PFSK-1 (cell line): ENCODE results near the gene METAP1.

Source experiments
- FOXP2 ChIP-seq: optimal IDR thresholded peaks from 2 replicates; pipeline ENCODE3; 2011; ENCODE audit warnings: borderline replicate concordance, control low read depth, inconsistent platforms; ENCODE audit not compliant: insufficient read depth; ENCODE audit errors: extremely low read length, extremely low read depth
- POLR2AphosphoS5 ChIP-seq: IDR thresholded peaks from 2 replicates; pipeline ENCODE4 v1.6.1; 2012; ENCODE audit warnings: low read depth, mild to moderate bottlenecking, control low read depth, low read length, moderate library complexity
- REST ChIP-seq, 2 experiments: IDR thresholded peaks; 2 replicates each; pipeline versions ENCODE4 v1.6.1 to v1.8.0; 2011 to 2012; ENCODE audit warnings: low read depth in 2 of 2, low read length in 2 of 2, control low read depth in 1 of 2, inconsistent platforms in 1 of 2, mild to moderate bottlenecking in 1 of 2, moderate library complexity in 1 of 2; ENCODE audit not compliant: insufficient read depth in 1 of 2
- SIN3A ChIP-seq: IDR thresholded peaks from 2 replicates; pipeline ENCODE4 v1.6.1; 2012; ENCODE audit warnings: mild to moderate bottlenecking, low read length, moderate library complexity, borderline replicate concordance; ENCODE audit not compliant: insufficient read depth
- TAF1 ChIP-seq: IDR thresholded peaks from 2 replicates; pipeline ENCODE4 v1.6.1; 2012; ENCODE audit warnings: low read length, control low read depth, borderline replicate concordance; ENCODE audit not compliant: insufficient read depth

- no peak for TF ChIP-seq POLR2AphosphoS5
- TF ChIP-seq SIN3A: no peak
- no peak for TF ChIP-seq TAF1
- TF ChIP-seq FOXP2: no peak
- no peak for TF ChIP-seq REST (IDR thresholded peaks at IDR 0.05; ENCODE audit: insufficient read depth in 1 of 2, low read depth in 2 of 2, low read length in 2 of 2)
Measured at GRCh38 chr4:99008051-99008450, 12.5 kb downstream of the METAP1 start.
